Colonic mucosa (tissue), 4 donors: ENCODE results near the gene B9D1. TPM values are rescaled to one million over a fixed set of nuclear protein-coding genes. Genes with fewer than 3 reads are reported as not detected.

Source experiments
- DNase-seq: peaks from one replicate; pipeline ENCODE4 v3.0.0-alpha.2; 2020
- H3K27ac ChIP-seq: fragments of 200-600 bp; one replicate; pipeline ENCODE4 v1.8.0; 2021
- H3K27me3 ChIP-seq: fragments of 200-600 bp; one replicate; pipeline ENCODE4 v1.8.0; 2021
- H3K36me3 ChIP-seq: fragments of 200-600 bp; one replicate; pipeline ENCODE4 v1.8.0; 2021
- H3K4me1 ChIP-seq: fragments of 200-600 bp; one replicate; pipeline ENCODE4 v1.8.0; 2021; ENCODE audit warnings: mild to moderate bottlenecking
- H3K4me3 ChIP-seq: fragments of 200-600 bp; one replicate; pipeline ENCODE4 v1.8.0; 2021
- H3K9ac ChIP-seq, 2 donors: one replicate each; pipeline ENCODE4 v1.7.0; 2013; ENCODE audit warnings: control low read depth in 2 of 2, low read depth in 2 of 2, low read length in 2 of 2
- H3K9me3 ChIP-seq: fragments of 200-600 bp; one replicate; pipeline ENCODE4 v1.8.0; 2021
- CTCF ChIP-seq: fragments of 200-600 bp; IDR thresholded peaks from one replicate; pipeline ENCODE4 v1.8.0; 2022; ENCODE audit warnings: antibody characterized with exemption, mild to moderate bottlenecking
- intact Hi-C: fragments of 100-400 bp; cut with DNase I; formaldehyde crosslinking; loops from one replicate; pipeline ENCODE4 v1.14.1; 2022
- total RNA-seq, 2 donors: library from RNA; stranded (reverse); fragmentation: NEBNext Ultra II Directional in 1 of 2; extraction: Animal tissue kit (Norgen Biotek cat#: 25700) in 1 of 2; gene quantifications; one replicate each; pipeline ENCODE4 v1.2.1, GENCODE V29; 2021
- donor health status: healthy.
- donor health status: DM: no; HTN: no; CAD: no.
- donor health status: DM: no; HTN: no; CAD: no.

The B9D1 gene
- total RNA-seq, 2 donors from 2014 or later = 5.6 to 11.9 TPM

- H3K4me3 ChIP-seq = no peak overlapping the region
- intact Hi-C loops = no loop called here
- H3K27ac ChIP-seq = peak overlapping the region; percentile 77
- peaks cover 24% of the 10 kb centered on the region for H3K4me1 ChIP-seq
- no peaks in the 10 kb centered on the region for H3K27me3 ChIP-seq
- H3K36me3 ChIP-seq = peaks cover 21% of the 10 kb centered on the region
- peak overlapping the region; percentile 46 to 48 for H3K9ac ChIP-seq
- H3K9me3 ChIP-seq = no peaks in the 10 kb centered on the region
- peak; percentile 94 for DNase-seq
- no peak for TF ChIP-seq CTCF
Observed at GRCh38 chr17:19384723-19385391, 22.3 kb upstream of the B9D1 start.

- H3K36me3 ChIP-seq = peaks cover 21% of the 10 kb centered on the region
- intact Hi-C loops = no loop called here
- H3K9me3 ChIP-seq = no peaks in the 10 kb centered on the region
- DNase-seq = no peak
- TF ChIP-seq CTCF = no peak
- H3K4me1 ChIP-seq = peaks cover 24% of the 10 kb centered on the region
- H3K27me3 ChIP-seq = no peaks in the 10 kb centered on the region
- H3K9ac ChIP-seq = peak overlapping the region; percentile 46 to 48
- H3K27ac ChIP-seq = peak overlapping the region; percentile 77
- no peak overlapping the region for H3K4me3 ChIP-seq
Observed at GRCh38 chr17:19383681-19384470, 21.4 kb upstream of the B9D1 start.

GRCh38 chr17:19382531-19383444 is 20.3 kb upstream of the B9D1 start:
- DNase-seq = no peak
- peaks cover 21% of the 10 kb centered on the region for H3K36me3 ChIP-seq
- intact Hi-C loops = no loop called here

GRCh38 chr17:19381741-19382444 is 19.4 kb upstream of the B9D1 start:
- TF ChIP-seq CTCF = no peak
- Histone ChIP-seq H3K9me3 (no peaks in the 10 kb centered on the region), H3K4me3 (no peak overlapping the region), H3K4me1 (peaks cover 28% of the 10 kb centered on the region), H3K27me3 (no peaks in the 10 kb centered on the region), H3K27ac (no peak overlapping the region), H3K36me3 (peaks cover 21% of the 10 kb centered on the region), H3K9ac (no peak overlapping the region)
- DNase-seq = no peak
- intact Hi-C loops = no loop called here

More at GRCh38 chr17:19382531-19383444, 20.3 kb upstream of the B9D1 start:
- Histone ChIP-seq H3K4me1 (peaks cover 24% of the 10 kb centered on the region), H3K27me3 (no peaks in the 10 kb centered on the region), H3K9me3 (no peaks in the 10 kb centered on the region), H3K9ac (no peak overlapping the region), H3K4me3 (no peak overlapping the region), H3K27ac (no peak overlapping the region)
- TF ChIP-seq CTCF = no peak

GRCh38 chr17:19381361-19381740 is 18.8 kb upstream of the B9D1 start:
- no peak overlapping the region for H3K9ac ChIP-seq
- TF ChIP-seq CTCF = no peak
- no peaks in the 10 kb centered on the region for H3K27me3 ChIP-seq
- no peak overlapping the region for H3K27ac ChIP-seq
- H3K4me1 ChIP-seq = peaks cover 30% of the 10 kb centered on the region
- no peak for DNase-seq
- H3K4me3 ChIP-seq = no peak overlapping the region
- no peaks in the 10 kb centered on the region for H3K9me3 ChIP-seq
- peaks cover 21% of the 10 kb centered on the region for H3K36me3 ChIP-seq
- intact Hi-C loops = no loop called here
